Gastrocnemius medialis (tissue), 4 donors: ENCODE measurements around the gene PGS1.

Source experiments
- POLR2A ChIP-seq, 2 donors: fragments of 450-650 bp; IDR thresholded peaks; one replicate each; pipeline ENCODE4 v1.6.1; 2017; ENCODE audit warnings: antibody characterized with exemption in 2 of 2, mild to moderate bottlenecking in 2 of 2, moderate library complexity in 2 of 2
- TF ChIP-seq, protein P1 (sequence below), 5 experiments: fragments of 450-650 bp in 3 of 5; fragments of 200-600 bp in 2 of 5; sonication (generic) in 2 of 5; IDR thresholded peaks in 4 of 5; conservative IDR thresholded peaks in 1 of 5; 1 replicate in 4 of 5; 2 replicates in 1 of 5; pipeline ENCODE4 v1.5.1; 2016 to 2019; ENCODE audit warnings: antibody characterized with exemption in 5 of 5, mild to moderate bottlenecking in 3 of 5, moderate library complexity in 3 of 5

DNA sequence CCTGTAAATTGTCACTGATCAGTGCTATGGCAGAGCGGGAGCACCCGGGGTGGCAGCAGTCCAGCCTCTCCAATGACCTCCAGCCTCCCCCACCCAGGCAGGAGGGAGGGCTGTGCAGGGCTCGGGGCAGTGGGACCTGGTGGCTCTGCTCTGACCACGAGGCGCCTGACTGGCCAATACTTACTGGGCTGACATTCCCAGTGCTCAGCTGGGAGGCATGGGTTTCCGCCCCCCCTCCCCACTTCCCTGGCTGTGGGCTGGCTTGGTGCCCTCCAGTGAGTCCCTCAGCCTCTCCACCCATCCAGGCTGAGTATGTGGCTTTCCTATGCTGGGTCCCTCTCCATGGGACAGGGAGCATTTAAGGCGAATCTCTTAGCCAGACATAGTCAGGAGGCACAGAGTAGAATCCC, 21.3 kb upstream of the PGS1 start:
- TF ChIP-seq, protein P1, sequence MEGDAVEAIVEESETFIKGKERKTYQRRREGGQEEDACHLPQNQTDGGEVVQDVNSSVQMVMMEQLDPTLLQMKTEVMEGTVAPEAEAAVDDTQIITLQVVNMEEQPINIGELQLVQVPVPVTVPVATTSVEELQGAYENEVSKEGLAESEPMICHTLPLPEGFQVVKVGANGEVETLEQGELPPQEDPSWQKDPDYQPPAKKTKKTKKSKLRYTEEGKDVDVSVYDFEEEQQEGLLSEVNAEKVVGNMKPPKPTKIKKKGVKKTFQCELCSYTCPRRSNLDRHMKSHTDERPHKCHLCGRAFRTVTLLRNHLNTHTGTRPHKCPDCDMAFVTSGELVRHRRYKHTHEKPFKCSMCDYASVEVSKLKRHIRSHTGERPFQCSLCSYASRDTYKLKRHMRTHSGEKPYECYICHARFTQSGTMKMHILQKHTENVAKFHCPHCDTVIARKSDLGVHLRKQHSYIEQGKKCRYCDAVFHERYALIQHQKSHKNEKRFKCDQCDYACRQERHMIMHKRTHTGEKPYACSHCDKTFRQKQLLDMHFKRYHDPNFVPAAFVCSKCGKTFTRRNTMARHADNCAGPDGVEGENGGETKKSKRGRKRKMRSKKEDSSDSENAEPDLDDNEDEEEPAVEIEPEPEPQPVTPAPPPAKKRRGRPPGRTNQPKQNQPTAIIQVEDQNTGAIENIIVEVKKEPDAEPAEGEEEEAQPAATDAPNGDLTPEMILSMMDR (IDR thresholded peaks at IDR 0.05 in 4 of 5, conservative IDR thresholded peaks at IDR 0.05 in 1 of 5): no peak
- TF ChIP-seq POLR2A (IDR thresholded peaks at IDR 0.05): peak; percentile 9 to 42
